Heart left ventricle (tissue), 13 donors: ENCODE data around the gene RFWD3.

Experiments used
- POLR2A ChIP-seq, 2 donors: fragments of 450-650 bp; IDR thresholded peaks; one replicate each; pipeline ENCODE4 v1.6.1; 2017; ENCODE audit warnings: antibody characterized with exemption in 2 of 2, mild to moderate bottlenecking in 2 of 2, moderate library complexity in 2 of 2
- TF ChIP-seq, protein P1 (sequence below), 12 donors: fragments of 200-600 bp; sonication (generic) in 4 of 12; IDR thresholded peaks; one replicate each; pipeline versions ENCODE4 v1.5.0 to v1.8.0; 2018 to 2022; ENCODE audit warnings: antibody characterized with exemption in 12 of 12, mild to moderate bottlenecking in 5 of 12
- donor health status: ischemic (EF 13 %, LVEDD 7.1; RV severe dilation, severe dysfunction).
- donor health status: DM: no; HTN: yes; CAD: no.
- donor health status: DM: no; HTN: no; CAD: no.
- donor health status: ischemic (EF 25% LVEDD 6.9; RV normal size, moderate dysfunction).
- donor health status: ischemic (EF 25% LVEDD 5.7; RV mildly dilated, moderate dysfunction).
- donor health status: ischemic (EF 35%, LVEDD 5.7; RV mildly dilated, moderate dysfunction).
- donor health status: nonischemic (EF 11% LVEDD 7.7; RV severe dilation, severe dysfunction).
- donor health status: DM: yes; HTN: yes; CAD: no.
- donor health status: PGD.
- donor health status: ischemic (EF 29% LVEDD 5.4; RV normal size, mild dysfunction).
- donor health status: nonischemic (EF 23%, LVEDD 6.1; RV moderate dilation, normal function).

GRCh38 chr16:74711938-74712337 lies 45.3 kb upstream of the RFWD3 start:
- TF ChIP-seq, protein P1, sequence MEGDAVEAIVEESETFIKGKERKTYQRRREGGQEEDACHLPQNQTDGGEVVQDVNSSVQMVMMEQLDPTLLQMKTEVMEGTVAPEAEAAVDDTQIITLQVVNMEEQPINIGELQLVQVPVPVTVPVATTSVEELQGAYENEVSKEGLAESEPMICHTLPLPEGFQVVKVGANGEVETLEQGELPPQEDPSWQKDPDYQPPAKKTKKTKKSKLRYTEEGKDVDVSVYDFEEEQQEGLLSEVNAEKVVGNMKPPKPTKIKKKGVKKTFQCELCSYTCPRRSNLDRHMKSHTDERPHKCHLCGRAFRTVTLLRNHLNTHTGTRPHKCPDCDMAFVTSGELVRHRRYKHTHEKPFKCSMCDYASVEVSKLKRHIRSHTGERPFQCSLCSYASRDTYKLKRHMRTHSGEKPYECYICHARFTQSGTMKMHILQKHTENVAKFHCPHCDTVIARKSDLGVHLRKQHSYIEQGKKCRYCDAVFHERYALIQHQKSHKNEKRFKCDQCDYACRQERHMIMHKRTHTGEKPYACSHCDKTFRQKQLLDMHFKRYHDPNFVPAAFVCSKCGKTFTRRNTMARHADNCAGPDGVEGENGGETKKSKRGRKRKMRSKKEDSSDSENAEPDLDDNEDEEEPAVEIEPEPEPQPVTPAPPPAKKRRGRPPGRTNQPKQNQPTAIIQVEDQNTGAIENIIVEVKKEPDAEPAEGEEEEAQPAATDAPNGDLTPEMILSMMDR (IDR thresholded peaks at IDR 0.05): no peak
- no peak for TF ChIP-seq POLR2A (IDR thresholded peaks at IDR 0.05)
